Hematopoietic multipotent progenitor cell treated with erythropoietin and hydrocortisone succinate and interleukin-3 and kit ligand, for 17 days (in vitro differentiated cells): ENCODE data around the gene PRRG4.
"Not testable (repeated sequence)": the region's sequence is repeated elsewhere in the genome, so short reads cannot be mapped to it uniquely, and the experiment has no call there.

Experiments
- DNase-seq: peaks from one replicate; pipeline ENCODE4 v3.0.0-alpha.2; 2015; ENCODE audit warnings: low spot score

Gene PRRG4

DNA sequence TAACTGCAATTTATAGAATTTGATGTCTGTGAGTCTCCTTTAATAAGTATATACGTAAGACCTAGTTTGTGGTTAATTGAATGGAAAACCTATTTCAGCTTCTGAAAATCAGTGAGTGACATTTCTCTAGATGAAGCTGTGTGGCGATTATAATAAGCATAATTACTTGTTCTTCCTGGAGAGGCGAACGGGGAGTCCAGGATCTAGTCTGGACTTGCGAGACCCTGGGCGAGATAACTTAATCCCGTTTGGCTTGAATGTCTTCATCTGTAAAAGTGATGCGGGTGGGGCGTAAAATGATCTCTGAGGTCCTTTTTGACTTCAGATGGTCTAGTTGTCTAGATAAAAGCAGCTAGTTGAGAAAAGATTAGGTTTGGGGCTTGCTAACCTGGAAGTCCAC, 1.1 kb downstream of the PRRG4 start:
- no peak for DNase-seq

GRCh38 chr11:32831221-32831620, 1.5 kb downstream of the PRRG4 start:
- no peak for DNase-seq

DNA sequence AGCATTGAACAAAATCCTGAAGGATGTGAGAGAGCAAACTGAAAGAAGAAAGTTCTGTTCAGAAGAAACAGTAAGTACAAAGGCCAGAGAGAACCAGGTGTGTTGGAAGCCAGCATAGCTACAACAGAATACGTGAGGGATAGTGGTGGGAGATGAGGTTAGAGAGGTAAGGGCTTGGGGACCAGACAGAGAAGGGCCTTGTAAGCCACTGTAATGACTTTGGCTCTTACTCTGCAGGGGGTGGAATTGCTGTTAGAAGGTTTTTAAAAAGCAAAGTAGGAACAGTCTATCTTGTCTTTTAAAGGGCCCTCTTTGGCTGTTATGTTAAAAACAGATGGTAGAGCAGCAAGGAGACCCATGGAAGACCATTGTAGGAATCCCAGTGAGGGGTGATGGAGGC, 4.2 kb downstream of the PRRG4 start:
- DNase-seq, result no peak

- no peak for DNase-seq
Observed at GRCh38 chr11:32836946-32837345, 7.2 kb downstream of the PRRG4 start.

GRCh38 chr11:32838505-32839274, 9.0 kb downstream of the PRRG4 start:
- DNase-seq, result no peak

DNA sequence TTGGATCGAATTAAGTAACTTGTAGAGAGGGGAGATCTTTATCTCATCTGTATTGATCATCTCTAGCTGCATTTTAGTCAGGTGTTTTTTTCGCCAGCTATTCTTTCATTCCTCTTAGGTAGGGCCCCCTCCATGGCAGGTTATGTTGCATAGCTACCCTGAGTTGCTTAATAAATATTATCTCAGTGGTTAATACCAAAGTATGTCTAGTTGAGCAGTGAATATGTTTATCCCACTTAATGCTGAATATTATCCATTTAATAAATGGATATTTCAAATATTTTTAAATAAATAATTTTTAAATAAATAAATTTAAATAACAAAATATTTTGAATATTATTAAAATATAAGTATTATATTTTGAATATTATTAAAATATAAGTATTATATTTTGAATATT, 9.6 kb downstream of the PRRG4 start:
- no peak for DNase-seq

DNA sequence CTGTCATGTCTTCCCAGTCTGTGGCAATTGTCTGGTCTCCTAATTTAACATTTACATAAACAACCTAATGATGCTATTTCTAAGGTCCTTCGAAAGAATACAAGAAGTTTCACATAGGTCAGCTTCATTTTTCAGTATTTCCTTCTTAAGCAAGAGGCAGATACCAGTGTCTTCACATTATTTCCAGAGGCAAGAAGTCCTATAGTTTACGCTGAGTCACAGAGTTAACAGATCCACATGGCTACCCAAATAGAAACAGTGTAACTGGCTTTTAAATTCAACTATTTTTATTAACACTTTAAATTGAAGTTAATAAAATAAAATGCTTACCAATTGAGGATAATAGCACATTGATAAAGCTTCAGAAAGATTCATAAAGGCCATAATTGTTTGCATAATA, 10.9 kb downstream of the PRRG4 start:
- DNase-seq, result no peak

DNA sequence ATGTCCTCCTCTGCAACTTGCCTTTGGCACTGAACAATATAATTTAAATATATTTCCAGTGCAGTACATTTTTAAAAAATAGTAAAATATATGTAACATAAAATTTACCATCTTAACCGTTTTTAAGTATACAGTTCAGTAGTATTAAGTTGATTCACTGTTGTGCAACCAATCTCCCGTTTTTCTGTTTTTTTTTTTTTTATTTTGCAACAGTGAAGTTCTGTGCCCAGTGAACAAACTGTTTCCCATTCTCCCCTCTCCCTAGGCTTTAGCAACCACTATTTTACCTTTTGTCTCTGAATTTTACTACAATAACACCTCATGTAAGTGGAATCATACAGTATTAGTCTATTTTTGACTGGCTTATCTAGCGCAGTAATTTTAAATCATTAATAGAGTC, 13.8 kb downstream of the PRRG4 start:
- DNase-seq, result no peak

DNA sequence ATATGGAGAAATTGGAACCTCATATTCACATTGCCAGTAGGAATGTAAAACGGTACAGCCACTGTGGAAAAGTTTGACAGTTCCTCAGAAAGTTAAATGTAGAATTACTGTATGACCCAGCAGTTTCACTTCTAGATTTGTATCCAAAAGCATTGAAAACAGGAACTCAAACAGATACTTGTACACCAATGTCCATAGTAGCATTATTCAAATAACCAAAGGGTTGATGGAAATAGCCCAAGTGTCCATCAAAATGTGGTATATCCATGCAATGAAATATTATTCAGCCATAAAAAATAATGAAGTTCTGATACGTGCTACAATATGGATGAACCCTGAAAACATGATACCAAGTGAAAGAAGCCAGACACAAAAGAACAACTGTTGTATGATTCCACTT, 17.8 kb downstream of the PRRG4 start:
- no peak for DNase-seq

DNA sequence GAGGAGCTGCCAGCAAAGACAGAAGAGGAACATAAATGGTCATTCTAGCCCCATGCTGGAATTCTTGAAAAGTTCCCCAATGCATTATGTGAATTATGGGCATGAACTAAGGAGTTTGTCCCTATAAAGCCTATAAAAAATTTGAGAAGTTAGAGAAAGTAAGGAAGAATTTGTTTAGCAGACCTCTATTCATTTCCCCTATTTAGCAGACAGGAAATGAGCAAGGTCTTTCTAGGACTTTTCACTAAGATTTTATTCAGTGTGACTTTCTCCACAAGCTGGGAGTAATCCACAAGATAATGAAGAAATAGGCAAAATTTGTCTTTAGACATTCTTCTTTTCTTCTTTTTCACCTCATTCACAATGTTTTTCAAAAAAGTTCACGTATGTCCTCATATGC, 20.0 kb downstream of the PRRG4 start:
- no peak for DNase-seq

DNA sequence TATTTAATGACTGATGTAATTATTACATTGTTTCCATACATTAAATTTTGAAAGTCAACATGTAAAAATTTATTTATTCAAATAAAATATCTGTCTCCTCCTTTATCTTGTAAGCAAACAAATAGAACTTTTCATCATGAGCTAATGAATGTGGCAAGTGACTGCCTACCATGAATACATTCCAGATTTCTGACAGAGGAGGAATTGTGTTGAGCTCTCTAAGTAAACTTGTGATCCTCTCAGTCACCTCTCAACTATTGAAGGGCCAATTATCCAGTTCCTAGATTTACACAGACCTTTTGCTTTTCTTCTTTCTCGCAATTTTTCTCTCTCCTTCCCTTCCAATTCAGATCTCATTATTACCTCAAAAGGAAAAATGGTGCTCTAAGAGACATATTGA, 21.5 kb downstream of the PRRG4 start:
- DNase-seq, result no peak

- no peak for DNase-seq
Observed at GRCh38 chr11:32852207-32852606, 22.5 kb downstream of the PRRG4 start.

DNA sequence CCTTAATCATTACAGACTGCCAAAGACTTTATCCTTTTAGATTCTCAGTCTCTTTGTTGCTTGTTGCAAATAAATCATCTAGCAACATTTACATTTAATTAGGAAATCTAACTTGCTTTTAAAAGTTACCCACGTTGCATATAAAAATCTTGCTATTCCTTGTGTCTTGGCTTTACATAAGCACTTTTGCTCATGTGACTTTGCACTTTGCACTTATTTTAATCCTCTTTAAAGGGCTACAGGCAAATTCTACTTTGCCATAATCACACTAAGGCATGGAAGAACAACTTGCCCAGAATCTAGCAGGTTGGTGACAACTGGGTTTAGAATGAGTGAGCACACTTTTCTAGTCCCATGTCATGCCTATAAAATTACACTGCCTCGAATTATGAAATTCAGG, 25.9 kb downstream of the PRRG4 start:
- no peak for DNase-seq

DNA sequence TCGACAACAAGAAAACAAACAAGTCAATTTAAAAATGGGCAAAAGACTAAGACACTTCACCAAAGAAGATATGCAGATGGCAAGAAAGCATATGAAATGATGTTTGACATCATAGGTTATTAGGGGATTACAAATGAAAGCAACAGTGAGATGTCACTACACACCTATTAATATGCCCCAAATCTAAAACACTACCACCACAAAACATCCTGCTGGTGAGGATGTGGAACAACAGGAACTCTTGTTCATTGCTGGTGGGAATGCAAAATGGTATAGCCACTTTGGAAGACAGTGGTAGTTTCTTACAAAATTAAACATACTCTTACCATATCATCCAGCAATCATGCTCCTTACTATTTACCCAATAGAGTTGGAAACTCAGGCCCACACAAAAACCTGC, 29.0 kb downstream of the PRRG4 start:
- no peak for DNase-seq

DNA sequence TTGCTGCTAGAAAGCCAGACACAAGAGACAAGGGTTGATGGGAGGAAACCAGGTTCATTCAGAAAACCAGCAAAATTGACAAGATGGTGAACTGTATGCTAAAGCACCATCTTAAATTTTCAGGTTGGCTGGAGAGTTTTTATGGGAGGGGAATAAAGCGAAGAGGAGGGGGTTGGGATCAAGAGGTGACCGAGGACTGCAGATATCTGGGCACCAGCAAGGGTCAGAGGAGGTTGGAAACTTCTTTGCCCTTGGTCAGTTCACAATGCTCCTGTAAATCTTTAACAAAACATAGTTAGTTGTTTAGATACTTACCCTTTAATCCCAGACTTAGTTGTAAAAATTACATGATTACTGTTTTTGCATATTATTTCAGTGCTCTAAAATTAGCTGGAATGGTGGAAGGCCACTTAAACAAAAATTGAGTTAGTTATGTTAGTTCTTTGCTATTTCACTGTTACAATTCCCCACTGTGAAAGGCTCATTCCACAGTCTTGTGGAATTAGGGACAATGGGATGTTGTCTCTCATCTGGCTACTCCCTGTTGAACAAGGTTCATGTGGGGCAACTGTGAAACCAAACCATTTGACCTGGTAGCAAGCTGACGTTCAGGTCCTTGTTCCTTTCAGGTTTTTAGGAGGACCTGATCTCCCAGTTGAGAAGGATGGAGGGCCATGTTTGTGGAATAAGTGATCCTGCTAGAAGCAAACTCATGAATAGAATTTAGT, 32.3 kb downstream of the PRRG4 start:
- no peak for DNase-seq

DNA sequence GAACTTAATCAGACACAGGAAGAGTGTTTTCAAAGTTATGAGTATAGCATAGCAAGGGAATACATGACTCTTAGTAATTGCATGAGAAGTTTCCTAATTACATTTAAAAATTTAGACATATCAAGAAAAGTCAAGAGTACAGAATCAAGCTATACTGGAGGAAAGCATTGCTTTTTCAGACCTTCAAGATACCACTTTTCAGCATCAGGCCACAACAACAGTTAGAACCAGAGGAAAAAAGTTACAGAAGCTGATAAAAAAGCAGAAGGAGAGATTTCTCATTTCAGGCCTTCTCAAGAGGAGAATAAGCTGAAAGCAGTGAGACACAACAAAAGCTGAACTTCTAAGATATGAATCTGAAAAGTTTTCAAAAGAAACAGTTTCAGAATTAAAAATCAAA, 34.8 kb downstream of the PRRG4 start:
- DNase-seq, result no peak

DNA sequence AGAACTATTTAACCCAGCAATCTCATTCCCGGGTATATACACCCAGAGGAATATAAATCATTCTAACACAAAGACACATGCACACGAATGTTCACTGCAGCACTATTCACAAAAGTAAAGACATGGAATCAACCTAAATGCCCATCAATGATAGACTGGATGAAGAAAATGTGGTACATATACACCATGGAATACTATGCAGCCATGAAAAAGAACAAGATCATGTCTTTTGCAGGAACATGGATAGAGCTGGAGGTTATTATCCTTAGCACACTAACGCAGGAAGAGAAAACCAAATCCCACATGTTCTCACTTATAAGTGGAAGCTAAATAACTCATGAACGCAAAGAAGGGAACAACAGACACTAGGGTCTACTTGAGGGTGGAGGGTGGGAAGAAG, 39.0 kb downstream of the PRRG4 start:
- DNase-seq, result not testable (repeated sequence)

GRCh38 chr11:32870676-32871075, 40.9 kb downstream of the PRRG4 start:
- DNase-seq, result no peak

DNA sequence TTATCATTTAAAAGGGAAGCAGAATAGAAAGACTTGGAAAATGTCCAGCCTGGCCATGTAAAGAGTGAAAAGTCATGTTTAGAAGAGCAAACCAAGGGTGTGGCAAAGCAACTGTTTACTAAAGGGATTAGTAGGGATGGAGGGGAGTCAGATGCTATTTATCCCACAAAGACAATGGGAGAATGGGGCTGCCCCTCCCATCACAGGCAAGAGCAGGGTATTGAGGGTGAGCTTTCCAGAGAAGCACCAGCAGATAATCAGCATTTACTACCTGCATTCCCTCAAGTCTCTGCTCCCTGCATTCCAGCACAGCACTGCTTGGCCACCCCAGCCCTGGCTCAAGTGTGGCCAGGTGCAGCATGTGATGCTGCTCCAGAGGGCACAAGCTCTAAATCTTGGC, 44.4 kb downstream of the PRRG4 start:
- no peak for DNase-seq

DNA sequence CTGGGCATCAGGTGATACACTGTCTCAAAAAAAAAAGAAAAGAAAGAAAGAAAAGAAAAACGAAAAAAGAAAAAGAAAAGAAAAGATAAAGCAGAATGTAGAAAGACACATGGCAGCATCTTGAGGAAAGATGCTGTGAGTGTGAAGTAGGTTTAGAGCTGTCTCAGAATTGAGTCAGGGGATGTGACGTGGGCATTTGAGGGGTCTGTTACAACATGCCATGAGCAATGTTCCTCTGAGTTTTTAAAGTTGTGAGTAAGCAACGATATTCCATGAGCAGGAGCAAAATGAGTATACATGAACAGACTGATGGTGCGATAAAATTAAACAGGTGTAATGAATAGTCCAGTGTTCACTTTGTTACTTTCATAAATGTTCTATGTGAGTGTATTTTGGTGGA, 51.6 kb downstream of the PRRG4 start:
- DNase-seq, result no peak

DNA sequence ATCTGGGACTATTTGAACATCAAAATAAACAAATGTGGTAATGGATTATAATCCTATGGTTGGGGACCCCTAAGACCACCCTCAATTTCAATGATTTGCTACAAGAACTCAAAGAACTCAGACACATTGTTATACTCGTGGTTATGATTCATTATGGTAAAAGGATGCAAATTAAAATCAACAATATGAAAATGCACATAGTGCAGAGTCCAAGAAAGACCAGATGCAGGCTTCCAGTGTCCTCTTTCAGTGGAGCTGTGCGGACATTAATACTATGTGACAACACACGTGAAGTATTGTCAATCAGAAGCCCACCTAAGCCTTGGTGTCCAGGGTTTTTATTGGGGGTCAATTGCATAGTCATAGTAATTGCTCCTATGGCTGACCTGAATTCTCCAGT, 53.7 kb downstream of the PRRG4 start:
- DNase-seq, result no peak

DNA sequence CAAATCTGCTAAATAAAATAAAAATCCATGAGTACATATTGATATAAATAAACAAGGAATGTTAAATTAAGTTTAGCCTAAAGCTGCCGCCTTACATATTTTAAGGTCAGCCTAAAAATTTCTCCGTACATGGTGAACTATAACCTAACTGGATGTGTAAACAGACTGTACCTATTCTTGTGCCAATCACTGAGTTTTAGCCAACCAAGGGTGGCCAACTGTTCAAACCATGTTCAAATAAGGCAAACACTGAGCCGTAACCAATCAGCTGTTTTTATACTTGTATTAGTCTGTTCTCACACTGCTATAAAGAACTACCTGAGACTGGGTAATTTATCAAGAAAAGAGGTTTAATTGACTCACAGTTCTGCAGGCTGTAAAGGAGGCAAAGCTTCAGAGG, 54.3 kb downstream of the PRRG4 start:
- no peak for DNase-seq

DNA sequence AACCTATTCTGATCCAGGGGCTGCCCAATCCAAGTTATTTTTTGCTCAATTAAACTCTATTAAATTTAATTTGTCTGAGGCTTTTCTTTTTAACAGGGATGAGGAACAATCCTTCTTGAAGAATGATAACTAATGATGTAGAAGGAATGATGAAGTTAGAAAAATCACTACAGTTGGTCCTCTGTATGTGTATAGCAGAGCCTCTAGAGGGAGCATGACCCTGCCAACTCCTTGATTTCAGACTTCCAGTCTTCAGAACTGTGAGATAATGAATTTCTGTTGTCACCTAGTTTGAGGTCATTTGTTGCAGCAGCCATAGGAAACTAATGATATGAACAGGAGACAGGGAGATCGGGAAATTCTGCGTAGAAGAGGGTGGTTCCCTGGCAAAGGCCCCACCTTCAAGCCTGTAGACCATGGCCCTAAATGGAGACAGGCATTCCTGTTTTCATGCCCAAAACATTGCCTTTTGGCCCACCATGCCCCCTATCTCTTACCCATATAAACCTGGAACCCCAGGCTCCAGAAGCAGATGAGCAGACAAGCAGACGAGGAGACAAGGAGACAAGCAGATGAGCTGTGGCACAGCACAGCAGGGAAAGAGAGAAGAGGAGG, 55.1 kb downstream of the PRRG4 start:
- DNase-seq, result no peak
